Suprapubic skin (tissue), 3 donors: ENCODE results near the gene SLC30A7.

Experiments
- CTCF ChIP-seq, 2 donors: fragments of 200-600 bp in 1 of 2; fragments of 450-650 bp in 1 of 2; sonication (generic) in 1 of 2; IDR thresholded peaks; one replicate each; pipeline ENCODE4 v1.5.1; 2016 to 2019; ENCODE audit warnings: antibody characterized with exemption in 2 of 2, mild to moderate bottlenecking in 1 of 2, moderate library complexity in 1 of 2
- POLR2AphosphoS5 ChIP-seq, 3 donors: sonication (generic); formaldehyde crosslinking; IDR thresholded peaks; one replicate each; pipeline ENCODE4 v1.6.1; 2017; ENCODE audit warnings: antibody characterized with exemption in 3 of 3

GRCh38 chr1:101026430-101026788, 130.5 kb downstream of the SLC30A7 start:
- TF ChIP-seq POLR2AphosphoS5 (IDR thresholded peaks at IDR 0.05) (no peak), CTCF (IDR thresholded peaks at IDR 0.05) (no peak)
